Stimulated activated CD4-positive, alpha-beta T cell treated with anti-CD3 and anti-CD28 coated beads, Interleukin-15, amount 100 ng/mL, for 1 hour (primary cell): Measurements from ENCODE around the gene GRHPR.
"Not testable (repeated sequence)": the region's sequence is repeated elsewhere in the genome, so short reads cannot be mapped to it uniquely, and the experiment has no call there.

ENCODE experiments used
- DNase-seq, 2 donors: peaks; one replicate each; pipeline ENCODE4 v3.0.0-alpha.2; 2020; ENCODE audit warnings: low read depth in 1 of 2, low spot score in 1 of 2

Gene GRHPR

GRCh38 chr9:37444890-37445289, 22.4 kb downstream of the GRHPR start:
- DNase-seq = no peak

- no peak for DNase-seq
Measured at GRCh38 chr9:37445832-37446231, 23.3 kb downstream of the GRHPR start.

- no peak for DNase-seq
Measured at GRCh38 chr9:37446401-37446800, 23.9 kb downstream of the GRHPR start.

- DNase-seq = no peak
Measured at GRCh38 chr9:37447111-37447510, 24.6 kb downstream of the GRHPR start.

- no peak for DNase-seq
Measured at GRCh38 chr9:37449862-37450632, 27.6 kb downstream of the GRHPR start.

GRCh38 chr9:37451628-37452027, 29.1 kb downstream of the GRHPR start:
- no peak for DNase-seq

- DNase-seq = no peak
Measured at GRCh38 chr9:37452611-37453010, 30.1 kb downstream of the GRHPR start.

GRCh38 chr9:37453827-37454226, 31.3 kb downstream of the GRHPR start:
- DNase-seq = no peak

- no peak for DNase-seq
Measured at GRCh38 chr9:37454238-37454637, 31.7 kb downstream of the GRHPR start.

GRCh38 chr9:37455884-37456647, 33.6 kb downstream of the GRHPR start:
- DNase-seq = no peak

- no peak for DNase-seq
Measured at GRCh38 chr9:37456817-37457216, 34.3 kb downstream of the GRHPR start.

GRCh38 chr9:37464006-37464405, 41.5 kb downstream of the GRHPR start:
- DNase-seq = no peak

GRCh38 chr9:37464426-37465248, 42.1 kb downstream of the GRHPR start:
- DNase-seq = peak in 1 of 2 donors; percentile 40

GRCh38 chr9:37465249-37466036, 42.9 kb downstream of the GRHPR start, which contains the start of gene ZBTB5:
TSS of gene ZBTB5 (minus strand) at chr9:37465450. CDS start at chr9:37442551, 22,899 bp downstream.
- peak; percentile 97 to 98 for DNase-seq

GRCh38 chr9:37466037-37466709, 43.7 kb downstream of the GRHPR start:
- peak in 1 of 2 donors; percentile 12 for DNase-seq

- not testable (repeated sequence) for DNase-seq
Measured at GRCh38 chr9:37467530-37467929, 45.0 kb downstream of the GRHPR start.

- DNase-seq = no peak
Measured at GRCh38 chr9:37468620-37469019, 46.1 kb downstream of the GRHPR start.

- no peak for DNase-seq
Measured at GRCh38 chr9:37471942-37472684, 49.6 kb downstream of the GRHPR start.

GRCh38 chr9:37473982-37474381, 51.5 kb downstream of the GRHPR start:
- not testable (repeated sequence) for DNase-seq
